GM21423 (cell line): ENCODE measurements around the gene SRRM2.

ENCODE experiments used
- ATAC-seq: cut with Tn5 transposase; IDR thresholded peaks from one replicate; pipeline ENCODE4 v1.9.1; 2021; ENCODE audit warnings: mild to moderate bottlenecking, moderate library complexity; ENCODE audit not compliant: unreplicated experiment

Gene SRRM2

DNA sequence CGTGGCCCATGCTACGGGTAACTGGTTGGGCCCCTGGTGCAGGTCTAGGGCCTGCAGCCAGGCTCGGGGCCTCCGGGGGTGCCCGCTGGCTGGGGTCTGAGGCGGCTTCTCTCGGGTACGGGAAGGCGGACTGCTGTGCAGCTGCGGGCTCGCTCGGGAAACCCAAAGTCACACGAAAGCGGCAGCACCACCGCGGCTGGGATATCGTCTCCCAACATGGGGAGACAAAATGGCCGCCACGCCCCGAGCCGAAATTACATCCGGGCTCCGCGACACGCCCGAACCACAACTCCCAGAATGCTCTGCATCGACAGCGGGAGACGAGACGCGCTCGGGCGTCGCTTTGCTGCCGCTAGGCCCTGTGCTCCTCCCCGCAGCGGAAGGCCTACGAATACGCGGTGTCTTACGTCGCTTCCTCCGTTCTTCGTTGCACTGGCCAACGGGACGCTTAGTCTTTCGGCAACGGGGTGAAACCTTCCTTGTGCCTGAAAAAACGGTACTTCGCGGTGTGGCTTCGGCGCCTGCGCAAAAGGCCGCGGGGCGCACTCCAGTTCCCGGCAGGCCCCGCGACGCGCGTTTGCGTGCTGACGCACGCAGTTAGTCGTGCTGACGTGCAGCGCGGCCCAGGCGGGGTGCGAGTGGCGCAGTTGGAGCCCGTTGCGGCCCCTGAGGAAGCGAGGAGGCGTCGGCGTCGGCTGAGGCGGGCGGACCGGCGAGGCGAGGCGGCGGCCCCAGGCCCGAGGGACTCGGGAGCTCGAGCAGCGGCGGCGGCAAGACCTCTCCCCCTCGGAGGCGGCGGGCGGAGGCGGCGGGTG, at the start of gene SRRM2:
TSS of gene SRRM2 (plus strand) at position 604 of the 815 bp plus-strand sequence. CDS start 3,727 bp downstream, outside the sequence.
- ATAC-seq = peak; percentile 81

DNA sequence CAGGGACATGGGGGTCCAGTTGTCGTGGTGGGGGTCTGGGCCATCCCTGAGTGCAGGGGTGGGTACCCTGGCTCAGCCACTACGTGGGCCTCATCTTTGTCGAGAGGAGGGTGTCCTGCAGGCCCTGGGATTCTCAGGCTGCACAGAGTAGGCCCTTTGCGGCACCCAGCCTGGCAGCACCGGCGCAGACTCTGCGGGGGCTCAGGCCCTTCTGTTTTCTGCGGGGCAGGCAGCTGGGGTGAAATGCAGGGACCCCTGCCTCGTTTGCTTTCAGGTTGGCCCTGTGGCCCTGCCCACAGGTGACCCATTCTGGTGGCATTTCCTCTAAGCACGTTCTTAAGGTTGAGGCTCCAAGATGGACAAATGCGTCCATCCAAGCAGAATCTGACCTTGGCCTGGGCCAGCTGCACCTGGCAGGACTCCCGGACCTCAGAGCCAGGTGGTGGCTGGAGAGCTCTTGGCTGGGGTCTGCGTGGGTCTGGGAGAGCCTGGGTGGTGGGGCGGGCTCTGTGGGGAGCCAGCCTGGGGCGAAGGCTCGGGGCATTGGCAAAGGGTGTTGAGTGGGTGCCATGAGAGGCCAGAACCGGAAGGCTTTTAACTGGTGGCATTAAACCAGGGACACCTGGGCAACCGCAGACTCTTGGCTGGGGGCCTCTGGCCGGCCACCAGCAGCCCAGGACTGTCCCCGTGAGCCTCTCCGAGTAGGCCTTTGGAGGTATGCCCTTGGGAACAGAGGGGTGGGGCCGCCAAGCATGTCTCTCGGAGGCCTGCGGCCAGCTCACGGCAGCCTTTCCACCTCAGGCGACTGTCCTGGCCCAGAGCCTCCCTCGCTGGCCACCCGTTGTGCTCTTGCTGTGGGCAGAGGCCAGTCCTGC, 49.3 kb upstream of the SRRM2 start:
- no peak for ATAC-seq

DNA sequence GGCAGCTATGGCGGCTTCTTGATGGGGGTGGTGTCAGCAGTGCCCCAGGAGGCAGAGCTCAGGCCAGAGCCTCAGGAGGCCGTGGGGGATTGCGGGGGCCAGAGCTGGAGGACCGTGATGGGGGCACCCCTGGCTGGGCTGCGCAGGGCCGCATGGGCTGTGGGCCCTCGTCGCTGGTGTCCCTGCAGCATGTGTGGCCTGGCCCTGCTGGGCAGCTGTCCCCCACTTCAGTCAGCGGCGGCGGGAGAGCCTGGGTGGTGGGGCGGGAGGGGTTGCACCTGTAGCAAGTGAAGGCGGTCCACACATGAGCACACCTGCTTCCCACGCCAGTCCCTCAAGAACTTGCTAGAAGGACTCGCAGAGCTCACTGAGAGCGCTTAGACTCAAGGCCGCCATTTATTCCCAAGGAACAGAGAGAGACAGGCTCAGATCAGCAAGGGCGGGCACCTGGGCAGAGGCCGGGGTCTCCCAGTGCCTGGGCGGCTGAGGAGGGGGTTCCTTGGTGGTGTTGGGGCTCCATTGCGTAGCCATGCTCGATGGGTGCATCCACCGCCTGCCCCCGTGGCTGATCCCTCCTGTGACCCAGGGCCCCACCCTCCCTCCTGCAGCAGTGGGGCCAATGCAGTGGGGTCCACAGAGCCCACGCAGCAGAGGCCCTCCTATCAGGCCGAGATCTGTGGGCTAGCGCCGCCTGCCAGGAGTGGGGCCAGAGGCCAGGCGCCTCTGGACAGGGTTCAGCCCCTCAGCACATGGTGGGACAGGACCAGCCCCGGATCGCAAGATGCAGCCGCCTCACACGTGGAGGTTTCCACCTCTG, 48.1 kb upstream of the SRRM2 start:
- ATAC-seq = no peak

DNA sequence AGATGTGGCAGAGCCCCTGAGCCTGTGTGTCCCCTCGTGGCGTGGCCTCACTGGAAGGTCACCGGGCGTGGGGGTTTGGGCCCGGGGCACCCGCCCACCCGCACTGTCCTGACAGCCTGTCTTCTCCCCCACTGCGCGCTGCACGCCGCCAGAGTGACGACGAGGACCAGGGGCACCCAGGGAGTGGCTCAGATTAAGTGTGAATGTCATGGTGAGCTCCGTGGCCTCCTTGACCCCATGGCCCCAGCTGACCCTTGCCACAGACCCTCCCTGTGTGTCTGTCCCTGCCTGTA, 47.5 kb upstream of the SRRM2 start:
- no peak for ATAC-seq

DNA sequence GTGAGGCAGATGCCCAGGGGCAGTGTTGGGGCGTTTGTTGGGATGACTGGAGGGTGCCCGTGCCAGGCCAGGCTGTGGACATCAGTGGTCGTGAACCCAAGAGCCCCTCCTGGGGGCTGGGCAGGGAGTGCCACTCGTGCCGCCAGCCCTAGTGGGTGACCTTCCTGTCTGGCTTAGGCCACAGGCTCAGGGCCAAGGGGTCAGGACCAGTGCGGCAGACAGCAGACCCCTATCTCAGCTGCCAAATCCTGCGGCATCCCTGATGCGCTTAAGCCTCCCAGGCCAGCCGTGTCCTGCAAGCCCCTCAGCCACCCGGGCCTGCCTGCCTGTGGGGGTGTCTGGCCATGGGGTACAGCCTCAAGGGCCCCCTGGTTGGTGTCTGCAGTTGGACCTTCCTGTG, 47.1 kb upstream of the SRRM2 start:
- no peak for ATAC-seq

DNA sequence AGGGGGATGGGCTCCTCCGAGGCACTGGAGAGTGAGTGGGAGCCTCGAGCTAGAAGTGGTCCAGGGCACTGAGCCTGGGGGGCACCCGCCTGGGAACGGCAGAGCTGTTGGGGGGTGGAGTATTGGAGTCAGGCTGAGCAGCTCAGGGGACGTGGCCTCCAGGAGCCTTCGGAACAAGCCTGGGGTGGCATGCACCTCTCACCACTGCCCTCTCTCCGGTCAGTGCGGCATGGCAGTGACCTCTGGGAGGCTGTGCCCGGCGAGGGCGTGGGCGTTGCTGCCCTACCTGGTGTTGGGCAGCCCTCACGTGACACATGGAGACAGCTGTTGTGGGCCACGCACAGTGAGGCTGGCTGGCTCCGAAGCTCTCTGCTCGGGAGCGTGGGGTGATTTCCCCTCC, 46.4 kb upstream of the SRRM2 start:
- no peak for ATAC-seq

DNA sequence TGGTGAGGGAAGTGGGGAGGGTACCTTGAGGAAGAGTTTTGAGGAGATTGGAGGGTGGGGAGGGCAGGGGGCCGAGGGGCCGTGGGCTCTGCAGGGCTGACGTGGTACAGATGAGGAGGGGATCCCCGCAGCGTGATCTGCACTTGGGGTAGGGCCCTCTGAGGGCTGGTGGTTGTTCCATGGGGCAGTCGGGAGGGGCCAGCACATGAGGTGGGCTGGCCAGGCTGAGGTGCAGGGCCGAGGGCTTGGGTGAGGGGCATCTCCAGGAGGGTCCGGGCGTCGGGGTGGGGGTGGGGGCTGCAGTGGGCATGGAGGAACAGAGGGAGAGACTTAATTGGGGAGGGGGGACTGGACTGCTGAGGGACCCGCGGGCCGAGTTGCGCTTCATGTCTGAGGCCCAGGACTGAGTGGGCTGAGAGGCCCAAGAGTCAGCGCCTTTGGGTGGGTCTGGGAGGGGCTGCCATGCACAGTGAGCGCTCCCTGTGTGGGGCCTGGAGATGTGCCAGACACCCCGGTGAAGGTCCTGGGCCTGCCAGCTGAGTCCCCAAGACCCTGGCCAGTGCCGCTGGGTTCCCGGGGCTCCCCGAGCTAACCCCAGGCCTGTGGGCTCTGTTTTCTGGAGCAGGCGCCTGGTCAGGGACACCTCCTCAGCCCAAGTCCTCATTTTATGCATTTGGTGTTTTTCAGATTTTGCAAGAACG, 45.7 kb upstream of the SRRM2 start:
- no peak for ATAC-seq

DNA sequence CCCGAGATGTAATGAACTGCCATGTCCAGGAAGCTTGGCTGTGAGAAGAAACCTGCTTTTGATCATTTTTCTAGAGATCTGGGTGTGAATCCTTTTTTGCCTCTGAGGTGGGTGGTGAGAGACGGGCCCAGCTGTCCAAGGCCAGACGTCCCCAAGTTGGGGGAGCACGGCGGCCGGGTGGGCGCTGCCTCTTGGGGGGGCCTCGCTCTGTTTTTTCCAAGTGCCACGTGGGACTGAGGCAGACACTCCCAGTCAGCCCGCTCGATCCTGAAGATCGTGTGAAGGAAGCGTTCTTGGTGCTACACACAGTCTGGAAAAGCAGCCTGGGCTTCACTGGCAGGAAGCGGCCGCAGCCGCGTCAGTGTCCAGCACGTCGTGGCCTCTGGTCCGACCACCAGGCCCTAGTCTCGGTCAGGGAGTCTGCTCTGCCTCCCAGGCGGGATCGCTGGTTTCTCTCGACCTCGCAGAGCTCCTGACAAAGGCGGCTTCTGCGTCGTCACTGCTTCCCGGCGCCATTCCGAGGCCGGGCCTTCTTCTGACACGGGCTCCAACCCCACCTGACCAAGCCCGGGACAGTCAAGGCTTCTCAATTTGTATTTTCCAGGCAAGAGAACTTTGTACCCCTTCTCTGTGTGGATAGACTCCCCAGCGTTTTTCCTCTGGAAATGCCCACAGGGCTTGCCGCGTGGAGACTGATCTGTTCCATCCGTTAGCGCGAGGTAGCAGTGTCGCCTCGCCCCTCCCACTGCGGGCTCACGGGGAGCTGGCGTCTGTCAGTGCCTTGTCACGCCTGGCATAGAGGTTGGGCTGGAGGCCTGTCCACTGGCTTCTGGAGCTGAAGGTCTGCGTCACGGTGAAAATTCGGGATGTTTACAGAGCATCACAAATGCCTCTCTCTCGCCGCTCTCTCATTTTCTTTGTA, 44.8 kb upstream of the SRRM2 start:
- ATAC-seq = no peak

DNA sequence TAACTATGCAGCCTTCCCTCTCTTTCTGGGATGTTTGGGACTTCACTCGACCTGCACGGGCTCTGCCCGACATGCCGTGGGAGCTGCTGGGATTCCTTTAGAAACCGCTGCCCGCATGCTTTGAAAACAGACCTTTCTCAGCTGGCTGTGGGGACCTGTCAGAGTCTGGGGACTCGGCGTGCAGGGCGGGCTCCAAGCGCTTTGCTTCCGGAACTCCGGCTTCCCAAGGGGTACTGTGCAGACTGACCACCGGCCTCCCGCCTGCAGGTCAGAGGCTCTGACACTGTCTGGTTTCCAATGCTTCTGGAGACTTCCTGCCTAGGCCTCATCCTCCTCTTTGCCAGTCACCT, 44.2 kb upstream of the SRRM2 start:
- no peak for ATAC-seq

DNA sequence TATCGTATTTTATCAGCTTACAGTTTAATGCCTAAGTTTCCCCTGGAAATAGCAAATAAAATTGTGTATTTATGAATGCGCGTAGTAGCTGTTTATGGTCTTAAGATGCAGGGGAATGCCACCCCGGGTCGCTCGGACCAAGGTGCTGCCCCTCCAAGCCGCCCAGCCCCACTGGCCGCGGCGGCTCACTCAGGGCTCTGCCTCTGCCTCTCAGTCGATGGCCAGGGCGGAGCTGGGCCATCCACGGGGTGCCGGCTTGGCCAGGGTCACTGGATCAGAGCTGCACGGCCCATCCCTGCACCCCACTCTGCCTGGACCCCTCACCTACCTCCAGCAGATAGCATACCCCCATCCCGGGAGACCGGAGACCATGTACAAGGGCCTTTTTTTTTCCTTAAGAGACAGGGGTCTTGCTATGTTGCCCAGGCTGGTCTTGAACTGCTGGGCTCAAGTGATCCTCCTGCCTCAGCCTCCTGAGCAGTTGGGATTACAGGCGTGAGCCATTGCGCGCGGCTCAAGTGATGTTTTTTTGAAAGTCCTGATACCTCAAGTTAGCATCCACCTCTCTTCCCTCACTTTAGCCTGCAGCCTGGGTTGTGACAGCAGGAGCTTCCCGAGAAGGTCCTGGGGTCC, 43.4 kb upstream of the SRRM2 start:
- no peak for ATAC-seq

DNA sequence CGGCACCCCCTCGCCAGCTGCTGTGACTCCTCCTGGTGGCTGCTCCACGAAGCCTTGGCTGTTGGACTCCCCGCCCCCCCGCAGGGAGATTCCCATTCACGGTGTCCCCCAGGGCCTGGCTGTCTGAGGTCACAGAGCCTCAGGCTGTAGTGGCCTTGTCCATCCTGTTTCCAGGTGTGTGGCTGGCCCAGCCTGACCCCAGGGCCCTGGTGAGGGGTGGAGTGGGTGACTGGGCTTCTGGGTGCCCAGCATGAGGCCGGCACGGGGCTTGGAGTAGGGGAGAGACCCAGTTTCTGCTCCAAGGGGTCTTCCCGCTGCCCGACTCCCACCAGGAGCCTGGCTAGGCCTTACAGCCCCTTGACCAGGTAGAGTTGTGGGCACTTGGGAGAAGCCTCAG, 42.9 kb upstream of the SRRM2 start:
- ATAC-seq = no peak

DNA sequence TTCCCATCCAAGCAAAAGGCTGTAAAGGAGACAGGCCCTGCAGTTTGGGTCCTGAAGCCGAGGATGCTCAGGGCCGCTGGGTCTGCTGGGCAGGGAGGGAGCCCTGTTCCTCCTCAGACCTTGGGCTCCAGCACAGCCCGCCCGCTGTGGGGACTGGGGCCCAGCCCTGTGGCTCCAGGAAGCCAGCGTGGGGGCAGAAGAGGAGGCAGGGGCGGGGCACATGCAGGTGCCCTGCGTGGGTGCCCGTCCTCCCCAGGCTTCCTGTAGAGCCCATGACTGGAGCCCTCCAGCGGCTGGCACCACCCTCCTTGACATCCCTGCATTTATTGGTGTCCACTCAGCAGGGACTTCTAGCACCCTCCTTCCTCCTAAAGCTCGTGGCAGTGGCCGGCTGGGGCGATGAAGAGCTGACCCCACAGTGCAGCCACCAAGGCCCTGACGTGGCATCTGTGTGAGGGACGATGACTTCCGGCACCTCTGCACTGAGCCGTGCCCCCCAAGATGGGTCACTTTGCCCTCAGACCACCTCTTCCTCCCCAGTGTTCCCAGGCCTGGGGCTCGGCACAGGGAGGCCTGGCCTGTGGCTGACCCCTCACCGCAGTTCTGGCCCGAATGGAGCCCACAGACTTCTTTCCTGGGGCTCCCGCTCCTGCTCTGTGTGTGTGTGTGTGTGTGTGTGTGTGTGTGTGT, 42.3 kb upstream of the SRRM2 start:
- no peak for ATAC-seq

DNA sequence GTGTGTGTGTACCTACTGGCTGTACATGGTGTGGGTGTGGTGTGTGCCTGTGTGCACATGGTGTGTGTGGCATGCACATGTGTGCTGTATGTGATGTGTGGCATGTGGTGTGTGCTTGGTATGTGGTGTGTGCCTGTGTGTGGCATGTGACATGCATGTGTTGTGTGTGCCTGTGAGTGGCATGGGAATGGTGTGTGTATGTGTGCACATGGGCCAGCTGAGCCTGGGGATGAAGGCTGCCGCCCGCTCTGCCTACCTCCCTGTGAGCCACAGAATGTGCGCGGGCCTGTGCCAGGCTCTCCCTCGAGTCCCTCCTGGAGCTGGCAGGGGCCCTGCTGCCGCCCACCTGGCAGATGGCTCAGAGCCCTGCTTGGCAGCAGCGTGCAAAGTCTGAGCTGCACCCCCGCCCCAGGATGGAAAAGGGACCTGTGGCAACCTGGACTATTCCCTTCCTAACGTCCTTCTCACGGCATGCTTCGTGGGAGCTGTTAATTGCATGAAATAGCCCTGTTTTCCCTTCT, 41.7 kb upstream of the SRRM2 start:
- ATAC-seq = no peak

DNA sequence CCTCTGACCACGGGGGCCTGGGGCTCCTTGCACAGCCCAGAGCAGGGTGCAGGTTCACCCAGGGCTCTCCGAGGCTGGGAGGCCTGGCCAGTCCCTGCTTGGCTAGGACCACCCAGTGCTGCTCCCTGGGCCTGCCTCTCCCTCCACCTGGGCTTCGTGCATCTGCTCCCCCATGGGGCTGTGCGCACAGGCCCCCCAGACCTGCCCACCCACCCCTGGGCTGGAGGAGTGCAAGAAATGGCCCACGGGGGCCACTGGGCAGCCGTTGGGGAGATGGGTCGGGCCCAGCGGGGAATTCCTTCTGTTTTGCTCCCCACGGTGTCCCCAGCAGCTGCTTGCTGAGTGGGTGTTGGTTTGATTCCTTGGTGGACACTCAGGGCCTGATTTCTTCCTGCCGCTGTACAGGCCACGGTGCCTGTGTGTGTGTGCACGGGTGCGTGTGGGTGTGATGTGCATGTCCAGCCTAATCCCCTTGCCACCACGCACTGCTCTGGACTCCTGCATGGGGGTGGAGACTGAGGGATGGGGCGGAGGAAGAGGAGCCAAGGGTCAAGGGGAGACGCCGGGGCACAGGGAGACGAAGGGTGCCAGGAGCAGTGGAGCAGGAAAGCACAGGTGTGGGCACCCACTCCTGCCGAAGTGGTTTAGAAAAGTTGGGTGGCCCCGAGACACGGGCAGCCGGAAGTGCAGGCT, 40.9 kb upstream of the SRRM2 start:
- no peak for ATAC-seq

DNA sequence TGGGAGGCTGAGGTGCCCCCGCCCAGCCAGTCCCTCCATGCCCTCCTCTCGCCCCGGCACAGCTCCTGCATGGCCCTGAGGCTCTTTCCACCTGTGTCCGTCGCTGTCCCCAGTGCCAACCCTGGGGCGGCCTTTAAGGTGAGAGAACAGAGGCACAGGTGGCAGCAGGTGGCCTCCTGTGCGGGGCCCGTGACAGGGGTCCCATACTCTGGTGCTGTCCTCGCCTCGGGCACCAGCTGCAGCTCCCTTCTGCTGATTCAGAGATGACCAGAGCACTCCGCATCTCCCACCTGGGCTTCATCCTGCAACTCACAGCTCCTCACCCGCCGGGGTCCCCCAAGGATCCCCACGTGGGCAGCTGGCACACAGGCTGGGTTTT, 40.4 kb upstream of the SRRM2 start:
- no peak for ATAC-seq

DNA sequence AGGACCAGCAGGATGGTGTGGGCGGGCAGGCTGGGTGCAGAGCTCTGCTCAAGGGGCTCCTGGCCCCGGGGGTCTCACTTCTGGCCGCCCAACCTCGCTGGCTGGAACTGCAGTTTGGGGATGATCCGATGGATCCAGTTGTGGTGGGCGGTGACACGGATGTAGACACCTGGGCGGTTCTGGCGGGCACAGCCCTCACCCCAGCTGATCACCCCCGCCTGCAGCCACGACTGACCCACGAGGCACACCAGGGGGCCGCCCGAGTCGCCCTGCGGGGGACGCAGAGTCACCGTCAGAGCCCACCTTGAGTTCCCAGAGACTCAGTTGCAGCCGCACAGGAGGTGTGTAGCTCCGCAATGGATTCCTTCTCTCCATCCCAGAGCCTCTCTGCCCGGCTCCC, 39.9 kb upstream of the SRRM2 start:
- no peak for ATAC-seq

DNA sequence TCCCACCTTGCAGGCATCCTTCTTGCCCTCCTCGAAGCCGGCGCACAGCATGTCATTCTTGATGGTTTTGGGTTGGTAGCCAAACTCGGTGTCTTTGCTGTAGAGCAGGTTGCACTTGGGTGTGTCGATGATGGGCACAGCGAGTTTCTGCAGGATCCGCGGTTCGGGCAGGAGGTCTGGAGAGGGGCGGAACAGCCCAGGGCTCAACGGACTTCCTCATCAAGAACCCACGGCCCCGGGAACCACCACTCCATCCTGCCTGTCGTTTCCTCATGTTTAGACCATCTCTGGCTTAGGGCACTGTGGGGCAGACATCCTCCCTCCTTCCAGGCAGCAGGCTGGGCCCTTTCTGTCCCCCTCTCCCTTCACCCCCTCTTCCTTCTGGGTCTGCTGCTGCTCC, 38.9 kb upstream of the SRRM2 start:
- no peak for ATAC-seq
